NK-92 (cell line): ENCODE results near the gene UXS1.

ENCODE experiments used
- DNase-seq: peaks from one replicate; lab custom pipeline; 2025; ENCODE audit not compliant: unreplicated experiment; lab: John Stamatoyannopoulos, UW

Gene UXS1

DNA sequence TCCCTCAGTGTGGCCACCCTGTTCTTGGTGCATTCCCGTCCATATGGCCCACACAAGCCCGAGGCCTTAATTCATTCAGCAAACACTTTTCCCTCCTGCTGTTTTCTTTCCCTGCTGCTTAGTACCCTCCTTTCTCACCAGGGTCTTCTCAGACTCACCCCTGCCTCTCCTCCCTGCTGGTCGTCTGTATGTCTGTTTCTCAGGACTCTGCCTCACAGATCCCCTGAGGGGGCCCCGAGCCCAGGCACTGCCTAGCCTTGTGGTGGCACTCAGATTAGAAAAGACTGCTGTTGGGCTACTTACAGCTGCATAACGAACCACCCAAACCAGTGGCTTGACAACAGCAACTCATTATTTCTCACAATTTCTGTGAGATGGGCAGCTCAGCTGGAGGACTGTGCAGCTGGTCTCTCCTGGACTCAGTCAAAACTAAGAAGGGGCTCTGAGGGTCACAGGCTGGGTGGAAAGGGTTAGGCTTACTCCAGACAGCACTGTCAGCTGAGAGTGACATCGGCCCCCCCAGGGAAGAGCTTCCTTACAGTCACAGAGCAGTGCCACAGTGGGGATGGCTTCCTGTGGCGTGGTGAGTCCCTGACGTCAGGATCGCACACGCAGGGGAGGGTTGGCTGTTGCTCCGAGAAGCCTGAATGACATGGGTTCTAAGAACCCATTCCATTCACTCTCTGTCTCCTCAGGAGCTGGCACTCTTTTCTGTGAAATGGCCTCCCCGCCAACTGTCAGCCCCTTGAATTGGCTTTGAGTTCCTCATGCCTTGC lies 139.0 kb downstream of the UXS1 start:
- no peak for DNase-seq

DNA sequence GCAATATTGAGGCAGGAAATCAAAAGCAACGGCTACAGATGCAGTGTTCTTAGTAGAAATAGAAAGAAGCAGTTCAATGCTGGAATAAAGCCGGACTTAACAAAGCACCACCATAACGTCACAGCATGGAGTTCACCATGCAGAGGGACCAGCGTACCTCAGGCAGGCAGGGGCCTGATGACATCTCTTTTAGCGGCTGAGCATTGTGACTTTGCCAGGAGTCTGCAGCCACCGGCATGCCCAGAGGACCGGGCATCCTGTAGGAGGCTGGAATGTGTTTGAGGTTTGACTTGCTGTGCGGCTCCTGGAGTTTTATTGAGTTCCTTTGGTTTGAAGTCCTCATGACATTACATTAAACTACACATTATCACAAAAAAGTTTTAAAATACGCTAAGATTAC lies 139.8 kb downstream of the UXS1 start:
- no peak for DNase-seq

- no peak for DNase-seq
Observed at GRCh38 chr2:106053581-106053980, 140.5 kb downstream of the UXS1 start.

DNA sequence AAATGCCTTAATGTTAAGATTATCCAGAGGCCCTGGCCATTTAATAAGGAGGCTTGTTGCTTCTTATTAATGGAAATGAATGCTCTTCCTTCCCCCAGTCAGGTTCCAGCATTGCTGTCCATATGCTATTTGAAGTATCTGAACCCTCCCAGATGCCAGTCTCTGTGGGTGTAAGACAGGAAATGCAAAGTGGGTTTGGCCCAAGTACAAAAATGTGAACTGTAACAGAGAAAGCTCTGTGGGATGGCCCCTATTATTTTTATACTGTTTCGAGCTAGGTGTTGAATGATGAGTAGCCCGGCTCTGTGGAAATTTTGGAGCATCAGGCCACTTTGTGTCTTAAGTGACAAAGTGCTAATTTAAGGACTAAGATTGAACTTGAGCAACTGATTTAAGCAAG lies 141.0 kb downstream of the UXS1 start:
- no peak for DNase-seq

DNA sequence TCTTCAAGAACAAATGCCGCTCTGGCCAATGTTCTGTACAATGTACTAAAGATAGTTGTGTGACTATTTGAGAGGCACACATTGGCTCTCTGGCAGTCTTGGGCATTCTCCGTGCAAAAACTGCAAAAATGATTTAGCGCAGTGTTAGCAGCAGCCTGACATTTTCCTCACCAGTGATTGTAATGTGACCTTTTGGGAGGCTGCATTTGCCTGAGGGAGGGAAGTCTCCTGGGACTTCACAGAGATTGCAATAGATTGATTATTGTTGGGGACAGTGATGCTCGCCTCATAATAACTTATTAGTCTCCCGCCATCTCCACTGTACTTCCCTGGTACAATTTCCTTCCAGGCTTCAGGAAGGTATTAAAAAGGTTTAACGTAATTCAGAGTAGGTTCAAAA lies 149.2 kb downstream of the UXS1 start:
- DNase-seq = no peak

- no peak for DNase-seq
Observed at GRCh38 chr2:106044021-106044420, 150.1 kb downstream of the UXS1 start.
